GM12875 (cell line): Measurements from ENCODE around the gene TAS1R3.

Source experiments
- H3K4me3 ChIP-seq: one replicate; pipeline ENCODE4 v1.5.1; 2011; ENCODE audit warnings: low read depth, low read length, control low read depth
- CTCF ChIP-seq: IDR thresholded peaks from 2 replicates; pipeline ENCODE4 v1.5.1; 2011; ENCODE audit warnings: low read depth, mild to moderate bottlenecking, control low read depth, inconsistent platforms, low read length, moderate library complexity, borderline replicate concordance; ENCODE audit not compliant: insufficient read depth

The TAS1R3 gene

GRCh38 chr1:1340185-1340584 is 9.1 kb downstream of the TAS1R3 start:
- TF ChIP-seq CTCF = no peak
- H3K4me3 ChIP-seq = no peak overlapping the region

GRCh38 chr1:1340791-1341548 is 9.9 kb downstream of the TAS1R3 start:
- no peak for TF ChIP-seq CTCF
- H3K4me3 ChIP-seq = no peak overlapping the region

GRCh38 chr1:1341549-1342021 is 10.5 kb downstream of the TAS1R3 start:
- no peak overlapping the region for H3K4me3 ChIP-seq
- no peak for TF ChIP-seq CTCF

GRCh38 chr1:1342061-1342562 is 11.0 kb downstream of the TAS1R3 start:
- no peak for TF ChIP-seq CTCF
- no peak overlapping the region for H3K4me3 ChIP-seq

GRCh38 chr1:1342584-1343115 is 11.6 kb downstream of the TAS1R3 start:
- TF ChIP-seq CTCF = no peak
- no peak overlapping the region for H3K4me3 ChIP-seq

- no peak for TF ChIP-seq CTCF
- H3K4me3 ChIP-seq = no peak overlapping the region
Observed at GRCh38 chr1:1343811-1344421, 12.8 kb downstream of the TAS1R3 start.

GRCh38 chr1:1344655-1345361 is 13.7 kb downstream of the TAS1R3 start:
- TF ChIP-seq CTCF = peak; percentile 17; the same call in 1 of the 2 replicates
- no peak overlapping the region for H3K4me3 ChIP-seq
